Erythroblast (primary cell): ENCODE measurements around the gene TBC1D16.

Experiments used
- GATA1 ChIP-seq: IDR thresholded peaks from 2 replicates; pipeline ENCODE4 v1.6.1; 2011; ENCODE audit warnings: low read depth, mild to moderate bottlenecking, control low read depth, low read length, moderate library complexity
- POLR2A ChIP-seq: IDR thresholded peaks from 2 replicates; pipeline ENCODE4 v1.6.1; 2011; ENCODE audit warnings: mild to moderate bottlenecking, low read length

GRCh38 chr17:79928502-79929256 lies 107.0 kb downstream of the TBC1D16 start:
- no peak for TF ChIP-seq POLR2A
- no peak for TF ChIP-seq GATA1
